ENCODE measurements around the gene ADAMTS18. TPM values are rescaled to one million over a fixed set of nuclear protein-coding genes. Genes with fewer than 3 reads are reported as not detected.

The ADAMTS18 gene
- total RNA-seq, 1 experiment from 2014 or later, result not detected

DNA sequence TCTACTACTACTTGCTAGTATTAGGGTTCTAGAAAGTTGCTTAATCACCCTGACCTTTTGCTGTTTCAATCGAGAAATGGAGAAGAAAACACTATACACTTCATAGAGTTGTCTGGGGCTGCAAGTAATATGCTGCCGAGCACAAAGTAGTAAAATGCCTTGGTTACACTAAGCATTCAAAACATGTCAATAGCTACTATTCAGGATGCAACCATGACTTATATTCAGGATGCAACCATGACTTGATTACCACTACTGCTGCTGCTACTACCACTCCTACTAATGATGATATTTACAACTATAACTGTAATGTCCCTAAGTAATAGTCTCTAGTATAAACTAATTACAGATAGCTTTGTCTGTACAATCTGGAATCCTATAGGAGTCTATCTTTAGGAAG lies 35.3 kb downstream of the ADAMTS18 start:
- CTCF ChIA-PET, result no interaction called here
- POLR2A ChIA-PET, result no interaction called here
- RAD21 ChIA-PET (ENCODE audit: low non-redundant PET in 1 of 2, low total read pairs in 2 of 2, uncharacterized antibody in 2 of 2, unreplicated experiment in 2 of 2), result no interaction called here
- Histone ChIP-seq H3K27ac (ENCODE audit: low read depth, low read length) (no peak overlapping the region), H3K27me3 (ENCODE audit: insufficient read depth, low read length) (peaks cover 46% of the 10 kb centered on the region), H3K9me3 (ENCODE audit: control insufficient read depth in 1 of 2, insufficient read depth in 1 of 2, low read depth in 1 of 2, low read length in 2 of 2) (no peaks in the 10 kb centered on the region), H3K4me2 (ENCODE audit: low read length) (no peak overlapping the region), H2AFZ (ENCODE audit: low read depth, low read length, poor library complexity, severe bottlenecking) (no peak overlapping the region), H3K36me3 (ENCODE audit: control insufficient read depth in 1 of 2, insufficient read depth in 2 of 2, low read length in 2 of 2) (no peaks in the 10 kb centered on the region), H3K4me3 (replicated peaks in 1 of 2; ENCODE audit: low read depth in 1 of 2, low read length in 2 of 2) (no peak overlapping the region), H3K79me2 (ENCODE audit: insufficient read depth, low read length) (no peaks in the 10 kb centered on the region), H3K9me2 (ENCODE audit: insufficient read depth) (no peaks in the 10 kb centered on the region), H4K20me1 (ENCODE audit: insufficient read depth) (no peaks in the 10 kb centered on the region), H3K4me1 (ENCODE audit: control insufficient read depth in 1 of 2, insufficient read depth in 2 of 2, low read length in 2 of 2) (no peaks in the 10 kb centered on the region), H3K9ac (ENCODE audit: low read length) (no peak overlapping the region)
- intact Hi-C loops (cut with micrococcal nuclease), result no loop called here
- ATAC-seq, result no peak
- DNase-seq (ENCODE audit: low read depth, low spot score), result no peak
- no TSS peak for BruUV-seq (replicated peaks)
- TF ChIP-seq CEBPB (IDR thresholded peaks at IDR 0.05; ENCODE audit: low read depth), result no peak
- no peak for TF ChIP-seq FOSL1 (IDR thresholded peaks at IDR 0.05; ENCODE audit: low read depth)
- TF ChIP-seq RAD21 (IDR thresholded peaks at IDR 0.05; ENCODE audit: low read depth), result no peak

DNA sequence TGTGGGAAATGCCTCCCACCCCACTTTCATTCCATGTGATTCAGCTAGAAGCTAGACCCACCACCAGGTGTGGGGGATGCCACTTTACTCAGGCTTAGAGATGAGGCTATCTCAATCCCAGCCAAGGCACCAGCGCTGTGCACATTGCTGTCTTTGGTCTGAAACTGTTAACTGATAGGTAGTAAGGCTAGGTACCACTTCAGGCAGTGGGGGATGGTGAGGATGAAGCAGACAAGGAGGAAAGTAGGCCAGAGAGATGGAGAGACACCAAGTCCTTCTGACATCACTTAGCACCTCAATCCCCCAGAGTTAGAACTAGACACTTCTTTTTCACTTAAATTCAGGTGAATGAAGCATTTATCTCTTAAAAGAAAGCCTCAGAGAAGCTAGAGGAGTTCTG lies 35.8 kb downstream of the ADAMTS18 start:
- TF ChIP-seq JUND (IDR thresholded peaks at IDR 0.05), result no peak
- no peak for TF ChIP-seq ZFX (IDR thresholded peaks at IDR 0.05)
- TF ChIP-seq EZH2phosphoT487 (IDR thresholded peaks at IDR 0.05; ENCODE audit: borderline replicate concordance), result no peak
- Histone ChIP-seq H3K9ac (ENCODE audit: low read length) (no peak overlapping the region), H3K79me2 (ENCODE audit: insufficient read depth, low read length) (no peaks in the 10 kb centered on the region), H3K4me1 (ENCODE audit: control insufficient read depth in 1 of 2, insufficient read depth in 2 of 2, low read length in 2 of 2) (no peaks in the 10 kb centered on the region), H3K9me2 (ENCODE audit: insufficient read depth) (no peaks in the 10 kb centered on the region), H3K27me3 (ENCODE audit: insufficient read depth, low read length) (peaks cover 51% of the 10 kb centered on the region), H2AFZ (ENCODE audit: low read depth, low read length, poor library complexity, severe bottlenecking) (no peak overlapping the region), H3K27ac (ENCODE audit: low read depth, low read length) (no peak overlapping the region), H4K20me1 (ENCODE audit: insufficient read depth) (no peaks in the 10 kb centered on the region), H3K4me3 (replicated peaks in 1 of 2; ENCODE audit: low read depth in 1 of 2, low read length in 2 of 2) (no peak overlapping the region), H3K4me2 (ENCODE audit: low read length) (no peak overlapping the region), H3K36me3 (ENCODE audit: control insufficient read depth in 1 of 2, insufficient read depth in 2 of 2, low read length in 2 of 2) (no peaks in the 10 kb centered on the region), H3K9me3 (ENCODE audit: control insufficient read depth in 1 of 2, insufficient read depth in 1 of 2, low read depth in 1 of 2, low read length in 2 of 2) (no peaks in the 10 kb centered on the region)
- intact Hi-C loops (cut with micrococcal nuclease), result no loop called here
- DNase-seq (ENCODE audit: low read depth, low spot score) (no peak), ATAC-seq (no peak)
- ChIA-PET RAD21 (ENCODE audit: low non-redundant PET in 1 of 2, low total read pairs in 2 of 2, uncharacterized antibody in 2 of 2, unreplicated experiment in 2 of 2) (no interaction called here), CTCF (no interaction called here), POLR2A (no interaction called here)
- no TSS peak for BruUV-seq (replicated peaks)
